C4-2B (cell line): Measurements from ENCODE around the gene CD69.

Source experiments
- ZFX ChIP-seq: fragments of 450-650 bp; IDR thresholded peaks from 2 replicates; pipeline ENCODE4 v1.6.1; 2017
- TF ChIP-seq, protein P1 (sequence below): fragments of 450-650 bp; conservative IDR thresholded peaks from 2 replicates; pipeline ENCODE4 v1.5.1; 2017; ENCODE audit warnings: mild to moderate bottlenecking

DNA sequence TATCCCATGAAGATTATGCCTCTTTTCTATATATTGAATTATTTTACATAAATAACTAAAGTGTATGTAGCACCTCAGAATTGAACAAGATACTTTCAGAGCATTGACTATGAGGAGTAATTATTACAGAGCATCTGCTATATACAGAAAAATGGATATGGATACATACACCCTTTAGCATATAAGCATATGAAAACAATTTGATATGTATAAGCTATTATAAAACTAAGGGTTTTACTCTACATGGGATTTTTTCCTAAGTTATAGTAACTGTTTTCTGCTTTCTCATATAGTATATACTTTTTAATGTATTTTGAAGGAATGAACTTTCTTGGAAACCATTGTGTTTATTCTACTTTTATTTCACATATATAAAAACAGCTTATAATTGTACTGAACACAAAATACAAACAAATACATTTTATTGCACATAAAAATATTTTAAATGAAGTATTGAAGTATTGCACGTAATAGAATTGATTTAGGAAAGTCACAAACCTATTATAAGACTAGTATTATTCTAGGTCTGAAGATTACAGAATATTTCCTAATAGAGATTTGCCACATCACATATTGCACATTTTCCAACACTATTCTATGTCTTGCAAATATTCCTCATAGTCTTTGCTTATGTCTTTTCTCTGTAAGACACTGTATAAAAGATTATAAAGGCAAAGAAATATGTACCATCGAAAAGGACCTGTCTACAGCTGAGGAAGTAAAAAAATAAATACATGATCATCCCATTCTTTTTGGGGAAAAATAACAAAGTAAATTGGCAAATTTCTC lies 8.4 kb downstream of the CD69 start:
- TF ChIP-seq, protein P1, sequence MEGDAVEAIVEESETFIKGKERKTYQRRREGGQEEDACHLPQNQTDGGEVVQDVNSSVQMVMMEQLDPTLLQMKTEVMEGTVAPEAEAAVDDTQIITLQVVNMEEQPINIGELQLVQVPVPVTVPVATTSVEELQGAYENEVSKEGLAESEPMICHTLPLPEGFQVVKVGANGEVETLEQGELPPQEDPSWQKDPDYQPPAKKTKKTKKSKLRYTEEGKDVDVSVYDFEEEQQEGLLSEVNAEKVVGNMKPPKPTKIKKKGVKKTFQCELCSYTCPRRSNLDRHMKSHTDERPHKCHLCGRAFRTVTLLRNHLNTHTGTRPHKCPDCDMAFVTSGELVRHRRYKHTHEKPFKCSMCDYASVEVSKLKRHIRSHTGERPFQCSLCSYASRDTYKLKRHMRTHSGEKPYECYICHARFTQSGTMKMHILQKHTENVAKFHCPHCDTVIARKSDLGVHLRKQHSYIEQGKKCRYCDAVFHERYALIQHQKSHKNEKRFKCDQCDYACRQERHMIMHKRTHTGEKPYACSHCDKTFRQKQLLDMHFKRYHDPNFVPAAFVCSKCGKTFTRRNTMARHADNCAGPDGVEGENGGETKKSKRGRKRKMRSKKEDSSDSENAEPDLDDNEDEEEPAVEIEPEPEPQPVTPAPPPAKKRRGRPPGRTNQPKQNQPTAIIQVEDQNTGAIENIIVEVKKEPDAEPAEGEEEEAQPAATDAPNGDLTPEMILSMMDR: no peak
- TF ChIP-seq ZFX: no peak
